Measurements from ENCODE around the gene INPP5F. TPM values are rescaled to one million over a fixed set of nuclear protein-coding genes. Genes with fewer than 3 reads are reported as not detected.
A peak's percentile ranks its signal among the peaks of the same experiment; 100 is the strongest.

The INPP5F gene
- total and polyA plus RNA-seq, 2 donors (not counting 1 experiment from before 2014, with no cell fraction given), result 15.0 to 23.3 TPM

DNA sequence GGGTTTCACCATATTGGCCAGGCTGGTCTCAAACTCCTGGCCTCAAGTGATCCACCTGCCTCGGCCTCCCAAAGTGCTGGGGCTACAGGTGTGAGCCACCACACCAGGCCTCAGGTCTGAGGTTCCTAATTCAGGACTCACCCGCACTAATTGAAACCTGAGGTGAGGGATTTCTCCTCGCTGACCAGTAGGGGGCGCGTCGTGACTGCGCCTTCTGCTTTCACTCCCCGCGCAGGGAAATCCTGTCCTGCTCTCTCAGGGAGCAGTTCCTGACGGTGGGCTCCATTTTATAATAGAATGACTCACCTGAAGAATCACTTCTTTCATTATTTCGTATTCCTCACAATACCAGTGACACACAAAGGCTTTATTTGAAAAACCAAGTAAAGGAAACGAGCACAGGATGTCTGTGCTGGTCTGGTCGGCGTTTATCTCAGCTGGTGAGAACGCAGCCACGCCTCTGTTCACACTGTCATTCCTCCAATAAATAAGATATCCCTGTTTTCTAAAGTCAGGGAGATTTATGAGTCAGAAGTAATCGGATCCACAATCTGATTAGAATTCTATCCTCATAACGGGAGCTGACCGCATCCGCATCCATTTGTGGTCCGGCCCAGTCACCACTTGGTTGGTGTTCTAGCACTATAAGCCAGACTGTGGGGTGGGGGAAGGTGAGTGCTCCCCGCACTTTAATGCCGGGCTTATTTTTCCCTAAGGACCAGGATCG, 39.2 kb upstream of the INPP5F start:
- peak; percentile 84 to 95 for DNase-seq (ENCODE audit: low read depth in 2 of 2)
- Histone ChIP-seq H2AFZ (ENCODE audit: low read length) (peak overlapping the region; percentile 5), H3K9me3 (ENCODE audit: control insufficient read depth, insufficient read depth, low read depth, low read length) (no peaks in the 10 kb centered on the region), H3K4me1 (ENCODE audit: control insufficient read depth, extremely low read depth, insufficient read depth, low read length) (peaks cover 4% of the 10 kb centered on the region), H3K9ac (ENCODE audit: insufficient read depth, low read length) (no peak overlapping the region), H3K36me3 (ENCODE audit: control insufficient read depth, insufficient read depth, low read length) (no peaks in the 10 kb centered on the region), H3K79me2 (ENCODE audit: control insufficient read depth, insufficient read depth, low read length) (no peaks in the 10 kb centered on the region), H4K20me1 (ENCODE audit: control insufficient read depth, extremely low read depth, insufficient read depth, low read length) (no peaks in the 10 kb centered on the region), H3K27ac (ENCODE audit: insufficient read depth, low read length) (no peak overlapping the region), H3K4me3 (replicated peaks in 1 of 4; ENCODE audit: control extremely low read depth in 1 of 4, insufficient read depth in 1 of 4, low read depth in 3 of 4, low read length in 4 of 4) (peak overlapping the region in 1 of 4 experiments; percentile 30), H3K27me3 (ENCODE audit: control insufficient read depth, insufficient read depth, low read length) (no peaks in the 10 kb centered on the region), H3K4me2 (ENCODE audit: extremely low read depth, insufficient read depth, low read length) (peak overlapping the region; percentile 4)
- TF ChIP-seq EZH2 (IDR thresholded peaks at IDR 0.05; ENCODE audit: low read length, missing control alignments) (no peak), CTCF (conservative IDR thresholded peaks at IDR 0.05 in 1 of 2, IDR thresholded peaks at IDR 0.05 in 1 of 2; ENCODE audit: low read depth in 1 of 2, low read length in 2 of 2) (peak; percentile 76 to 88)

DNA sequence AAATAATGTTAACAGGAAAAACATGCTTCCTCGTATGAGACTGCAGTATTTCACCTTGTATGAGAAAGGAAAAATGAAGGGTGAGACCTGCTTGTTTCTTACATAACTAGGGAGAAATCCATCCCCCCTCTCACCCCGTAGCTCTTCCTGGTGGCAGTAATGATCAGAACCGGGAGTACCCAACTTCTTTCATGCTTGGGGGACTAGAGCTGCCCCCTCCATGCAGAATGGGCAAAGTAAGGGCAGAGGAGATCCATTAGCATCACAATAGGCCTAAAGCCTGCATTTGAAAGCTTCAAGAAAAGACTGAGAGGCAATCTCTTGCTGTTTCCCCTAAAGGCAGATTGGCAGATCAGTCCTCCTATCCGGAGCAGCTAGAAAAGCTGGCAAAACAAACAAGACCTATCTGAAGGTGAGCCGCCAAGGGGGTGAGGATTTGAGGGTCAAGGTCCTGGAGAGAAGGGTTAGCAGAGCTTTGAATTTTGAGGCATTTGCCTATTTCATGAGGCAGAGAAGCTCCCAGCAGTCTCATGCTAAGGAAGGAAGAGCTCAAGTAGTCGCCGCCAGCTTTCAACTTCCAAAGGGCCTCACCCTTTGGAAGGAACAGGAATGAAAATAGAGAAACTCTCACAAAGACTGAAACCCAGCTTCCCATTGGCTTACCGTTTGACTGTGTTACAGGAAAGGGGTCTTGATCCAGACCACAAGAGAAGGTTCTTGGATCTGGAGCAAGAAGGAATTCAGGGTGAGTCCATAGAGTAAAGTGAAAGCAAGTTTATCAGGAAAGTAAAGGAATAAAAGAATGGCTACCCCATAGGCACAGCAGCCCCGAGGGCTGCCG, 38.4 kb upstream of the INPP5F start:
- Histone ChIP-seq H3K9me3 (ENCODE audit: control insufficient read depth, insufficient read depth, low read depth, low read length) (no peaks in the 10 kb centered on the region), H3K4me1 (ENCODE audit: control insufficient read depth, extremely low read depth, insufficient read depth, low read length) (no peaks in the 10 kb centered on the region), H3K9ac (ENCODE audit: insufficient read depth, low read length) (no peak overlapping the region), H4K20me1 (ENCODE audit: control insufficient read depth, extremely low read depth, insufficient read depth, low read length) (no peaks in the 10 kb centered on the region), H3K27me3 (ENCODE audit: control insufficient read depth, insufficient read depth, low read length) (no peaks in the 10 kb centered on the region), H3K79me2 (ENCODE audit: control insufficient read depth, insufficient read depth, low read length) (no peaks in the 10 kb centered on the region), H2AFZ (ENCODE audit: low read length) (no peak overlapping the region), H3K36me3 (ENCODE audit: control insufficient read depth, insufficient read depth, low read length) (no peaks in the 10 kb centered on the region), H3K27ac (ENCODE audit: insufficient read depth, low read length) (no peak overlapping the region), H3K4me2 (ENCODE audit: extremely low read depth, insufficient read depth, low read length) (no peak overlapping the region), H3K4me3 (replicated peaks in 1 of 4; ENCODE audit: control extremely low read depth in 1 of 4, insufficient read depth in 1 of 4, low read depth in 3 of 4, low read length in 4 of 4) (no peak overlapping the region)
- DNase-seq (ENCODE audit: low read depth in 2 of 2), result peak in 1 of 2 donors; percentile 72
- TF ChIP-seq EZH2 (IDR thresholded peaks at IDR 0.05; ENCODE audit: low read length, missing control alignments) (no peak), CTCF (conservative IDR thresholded peaks at IDR 0.05 in 1 of 2, IDR thresholded peaks at IDR 0.05 in 1 of 2; ENCODE audit: low read depth in 1 of 2, low read length in 2 of 2) (no peak)

DNA sequence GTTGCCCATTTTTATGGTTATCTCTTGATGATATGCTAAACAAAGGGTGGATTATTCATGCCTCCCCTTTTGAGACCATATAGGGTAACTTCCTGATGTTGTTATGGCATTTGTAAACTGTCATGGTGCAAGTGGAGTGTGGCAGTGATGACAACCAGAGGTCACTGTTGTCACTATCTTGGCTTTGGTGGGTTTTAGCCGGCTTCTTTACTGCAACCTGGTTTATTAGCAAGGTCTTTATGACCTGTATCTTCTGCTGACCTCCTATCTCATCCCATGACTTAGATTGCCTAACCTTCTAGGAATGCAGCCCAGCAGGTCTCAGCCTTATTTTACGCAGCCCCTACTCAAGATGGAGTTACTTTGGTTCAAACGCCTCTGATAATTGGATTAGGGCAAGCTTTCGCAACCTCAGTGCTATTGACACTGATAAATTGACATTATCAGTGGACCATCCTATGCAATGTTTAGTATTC, 37.8 kb upstream of the INPP5F start:
- H3K27ac ChIP-seq (ENCODE audit: insufficient read depth, low read length), result no peak overlapping the region
- no peaks in the 10 kb centered on the region for H3K9me3 ChIP-seq (ENCODE audit: control insufficient read depth, insufficient read depth, low read depth, low read length)
- DNase-seq (ENCODE audit: low read depth in 2 of 2), result no peak
- H3K36me3 ChIP-seq (ENCODE audit: control insufficient read depth, insufficient read depth, low read length), result no peaks in the 10 kb centered on the region
- no peak overlapping the region for H3K9ac ChIP-seq (ENCODE audit: insufficient read depth, low read length)
- no peak overlapping the region for H2AFZ ChIP-seq (ENCODE audit: low read length)
- H3K4me2 ChIP-seq (ENCODE audit: extremely low read depth, insufficient read depth, low read length), result no peak overlapping the region
- TF ChIP-seq CTCF (conservative IDR thresholded peaks at IDR 0.05 in 1 of 2, IDR thresholded peaks at IDR 0.05 in 1 of 2; ENCODE audit: low read depth in 1 of 2, low read length in 2 of 2) (no peak), EZH2 (IDR thresholded peaks at IDR 0.05; ENCODE audit: low read length, missing control alignments) (no peak)
- H4K20me1 ChIP-seq (ENCODE audit: control insufficient read depth, extremely low read depth, insufficient read depth, low read length), result no peaks in the 10 kb centered on the region
- H3K4me1 ChIP-seq (ENCODE audit: control insufficient read depth, extremely low read depth, insufficient read depth, low read length), result no peaks in the 10 kb centered on the region
- peaks cover under 1% of the 10 kb centered on the region for H3K27me3 ChIP-seq (ENCODE audit: control insufficient read depth, insufficient read depth, low read length)
- H3K4me3 ChIP-seq (replicated peaks in 1 of 4; ENCODE audit: control extremely low read depth in 1 of 4, insufficient read depth in 1 of 4, low read depth in 3 of 4, low read length in 4 of 4), result no peak overlapping the region
- no peaks in the 10 kb centered on the region for H3K79me2 ChIP-seq (ENCODE audit: control insufficient read depth, insufficient read depth, low read length)
